Stomach (tissue), 4 donors: ENCODE measurements around the gene NLRP6.
"Not testable (repeated sequence)": the region's sequence is repeated elsewhere in the genome, so short reads cannot be mapped to it uniquely, and the experiment has no call there.

Experiments used
- CTCF ChIP-seq, 7 experiments: fragments of 450-650 bp in 4 of 7; fragments of 200-600 bp in 3 of 7; sonication (generic) in 3 of 7; IDR thresholded peaks; one replicate each; pipeline ENCODE4 v1.5.1; 2016 to 2019; ENCODE audit warnings: antibody characterized with exemption in 7 of 7, control low read depth in 2 of 7, mild to moderate bottlenecking in 1 of 7
- POLR2A ChIP-seq, 4 donors: fragments of 450-650 bp; IDR thresholded peaks; one replicate each; pipeline ENCODE4 v1.6.1; 2016; ENCODE audit warnings: antibody characterized with exemption in 4 of 4, control low read depth in 2 of 4, mild to moderate bottlenecking in 1 of 4, moderate library complexity in 1 of 4
- POLR2AphosphoS5 ChIP-seq, 3 donors: sonication (generic); formaldehyde crosslinking; IDR thresholded peaks; one replicate each; pipeline ENCODE4 v1.6.1; 2016; ENCODE audit warnings: antibody characterized with exemption in 3 of 3

DNA sequence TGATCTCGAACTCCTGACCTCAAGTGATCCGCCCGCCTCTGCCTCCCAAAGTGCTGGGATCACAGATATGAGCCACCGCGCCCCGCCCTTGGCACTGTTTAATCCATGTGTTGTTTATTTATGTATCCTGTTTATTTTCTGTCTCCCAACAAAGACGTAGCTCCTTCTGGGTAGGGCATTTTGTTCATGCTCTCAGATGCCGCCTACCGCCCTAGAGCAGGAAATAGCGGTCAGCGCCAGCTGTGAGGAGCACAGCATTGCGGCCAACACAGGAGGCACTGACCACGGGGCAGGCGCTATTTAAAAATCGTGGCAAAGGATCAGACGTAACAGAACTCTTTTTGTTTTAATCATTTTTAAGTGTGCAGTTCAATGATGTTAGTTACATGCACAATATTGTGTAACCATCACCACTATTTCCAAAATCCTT is 9.5 kb upstream of the NLRP6 start:
- not testable (repeated sequence) for TF ChIP-seq CTCF, POLR2A (IDR thresholded peaks at IDR 0.05)
- peak in 2 of 3 donors; percentile 66 to 67 for TF ChIP-seq POLR2AphosphoS5 (IDR thresholded peaks at IDR 0.05)
